HPDE6-E6E7 (cell line): ENCODE data around the gene TMEM167B.

Source experiments
- DNase-seq: peaks from one replicate; pipeline ENCODE4 v3.0.0; 2011; ENCODE audit warnings: missing footprints; ENCODE audit errors: extremely low spot score

The TMEM167B gene

GRCh38 chr1:109083501-109083900, 7.1 kb upstream of the TMEM167B start:
- no peak for DNase-seq

DNA sequence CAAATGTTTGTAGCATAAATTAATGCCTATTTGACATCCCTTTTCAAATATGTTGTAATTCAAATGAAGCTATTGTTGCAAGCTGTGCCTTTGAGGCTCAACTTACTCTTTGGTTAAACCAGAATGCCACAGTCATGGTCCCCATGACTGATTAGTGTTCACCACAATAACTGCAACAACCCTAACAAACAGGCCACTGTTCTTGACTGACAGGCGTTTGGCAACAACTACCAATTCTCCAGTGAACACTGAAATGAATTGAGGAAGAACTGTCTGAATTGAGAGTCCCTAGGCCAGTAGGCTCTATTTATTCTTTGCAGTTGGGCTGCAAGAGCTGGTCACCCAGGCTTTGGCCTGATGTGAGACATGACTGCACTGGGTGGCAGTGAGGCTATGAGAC, 6.6 kb upstream of the TMEM167B start:
- no peak for DNase-seq

DNA sequence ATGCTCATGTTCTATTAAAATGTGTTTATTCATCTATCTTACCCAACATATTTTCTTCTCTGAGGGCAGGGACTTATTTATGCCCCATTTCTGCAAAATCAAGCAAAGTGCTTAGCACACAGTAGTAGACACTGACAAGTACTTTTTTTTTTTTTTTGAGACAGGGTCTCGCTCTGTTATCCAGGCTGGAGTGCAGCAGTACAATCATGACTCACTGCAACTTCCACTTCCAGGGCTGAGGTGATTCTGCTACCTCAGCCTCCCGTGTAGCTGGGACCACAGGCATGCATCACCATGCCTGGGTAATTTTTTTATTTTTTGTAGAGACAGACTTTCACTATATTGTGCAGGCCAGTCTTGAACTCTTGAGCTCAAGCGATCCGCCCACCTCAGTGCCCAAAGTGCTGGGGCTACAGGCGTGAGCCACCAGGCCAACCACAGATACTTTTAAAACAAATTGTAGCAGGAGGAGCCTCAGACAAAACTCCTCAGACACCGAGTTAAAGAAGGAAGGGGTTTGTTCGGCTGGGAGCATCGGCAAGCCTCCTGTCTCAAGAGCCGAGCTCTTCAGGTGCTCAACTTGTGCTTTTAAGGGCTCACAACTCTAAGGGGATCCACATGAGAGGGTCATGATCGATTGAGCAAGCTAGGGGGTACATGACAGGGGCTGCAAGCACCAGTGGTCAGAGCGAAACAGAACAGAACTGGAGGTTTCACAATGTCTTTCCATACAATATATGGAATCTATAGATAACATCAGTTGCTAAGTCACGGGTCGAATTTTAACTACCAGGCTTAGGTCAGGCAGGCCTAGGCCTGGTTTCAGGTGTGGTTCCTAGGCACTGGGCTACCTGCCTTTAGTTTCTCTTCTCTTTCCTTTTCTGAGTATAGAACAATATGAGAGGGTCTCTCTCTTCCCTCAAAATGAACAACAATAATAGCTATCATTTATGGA, 5.7 kb upstream of the TMEM167B start:
- no peak for DNase-seq

DNA sequence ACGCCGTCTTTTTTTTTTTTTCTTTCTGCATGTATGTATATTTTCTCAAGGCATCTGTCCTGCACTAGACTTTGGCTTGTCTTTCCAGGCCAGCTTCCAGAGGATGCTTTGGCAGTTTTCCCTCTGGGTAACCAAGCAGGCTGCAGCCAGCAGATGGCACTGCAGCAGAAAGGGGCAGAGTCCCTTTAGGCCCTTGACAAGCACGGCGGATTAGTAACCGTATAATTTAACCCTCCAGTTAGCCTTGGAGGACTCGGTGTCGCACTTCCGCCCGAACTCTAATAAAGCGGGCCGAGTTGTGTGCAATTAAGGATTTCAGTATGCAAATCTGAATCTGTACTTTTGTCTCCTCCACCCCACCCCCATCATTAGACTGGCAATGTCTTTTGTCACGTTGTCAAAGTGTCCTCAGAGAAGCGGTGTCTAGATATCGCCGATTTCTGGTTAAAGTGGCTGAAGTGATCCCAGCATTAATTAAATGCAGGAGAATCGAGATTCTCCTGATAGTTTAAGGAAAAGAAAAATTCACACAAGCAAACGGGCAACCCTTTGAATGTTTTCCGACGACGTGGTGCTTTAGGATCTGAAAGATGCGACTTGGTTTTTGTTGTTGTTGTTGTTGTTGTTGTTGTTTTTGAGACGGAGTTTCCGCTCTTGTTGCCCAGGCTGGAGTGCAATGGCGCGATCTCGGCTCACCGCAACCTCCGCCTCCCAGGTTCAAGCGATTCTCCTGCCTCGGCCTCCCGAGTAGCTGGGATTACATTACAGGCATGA, 1.1 kb upstream of the TMEM167B start:
- no peak for DNase-seq

- DNase-seq, result peak; percentile 51
These were observed 694 bp downstream of the TMEM167B start for GRCh38 chr1:109091078-109091838.

GRCh38 chr1:109091839-109092193, 1.3 kb downstream of the TMEM167B start:
- no peak for DNase-seq

DNA sequence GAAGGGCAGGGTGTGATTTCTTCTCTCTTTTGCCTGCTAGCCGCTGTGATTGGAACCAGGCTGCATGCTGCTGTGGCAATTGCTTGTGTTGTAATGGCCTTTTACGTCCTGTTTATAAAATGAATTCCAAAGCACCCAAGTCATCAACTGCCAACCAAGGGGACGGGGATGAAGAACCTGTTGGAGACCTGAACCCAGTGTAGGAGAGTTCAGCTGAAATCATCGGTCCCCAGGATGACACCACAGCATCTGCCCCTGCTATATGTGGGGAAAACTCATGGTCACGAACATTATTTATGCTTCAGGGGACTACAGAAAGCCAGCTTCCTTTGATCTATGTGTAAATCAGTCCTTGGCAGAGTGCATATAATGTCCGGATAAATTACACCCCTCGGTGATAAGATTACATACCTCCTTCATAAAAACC, 3.8 kb downstream of the TMEM167B start:
- DNase-seq, result no peak

DNA sequence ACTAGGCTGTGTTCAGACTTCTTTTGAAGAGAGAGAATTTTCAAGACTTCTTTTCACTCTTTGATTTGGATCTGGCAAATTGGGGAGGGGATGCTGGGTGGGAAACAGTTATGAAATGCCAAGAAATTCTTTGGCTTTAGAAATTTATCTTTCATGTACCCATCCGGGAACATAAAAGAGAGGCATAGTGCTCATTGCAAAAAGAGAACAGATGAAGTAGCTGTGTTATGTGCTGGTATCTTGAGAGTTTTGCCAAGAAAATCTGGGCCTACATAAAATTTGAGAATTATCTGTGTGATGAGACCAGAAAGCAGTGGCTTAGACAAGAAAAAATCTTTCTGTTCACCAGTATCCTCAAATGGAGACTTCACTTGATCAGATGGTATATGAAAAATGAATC, 4.3 kb downstream of the TMEM167B start:
- no peak for DNase-seq

DNA sequence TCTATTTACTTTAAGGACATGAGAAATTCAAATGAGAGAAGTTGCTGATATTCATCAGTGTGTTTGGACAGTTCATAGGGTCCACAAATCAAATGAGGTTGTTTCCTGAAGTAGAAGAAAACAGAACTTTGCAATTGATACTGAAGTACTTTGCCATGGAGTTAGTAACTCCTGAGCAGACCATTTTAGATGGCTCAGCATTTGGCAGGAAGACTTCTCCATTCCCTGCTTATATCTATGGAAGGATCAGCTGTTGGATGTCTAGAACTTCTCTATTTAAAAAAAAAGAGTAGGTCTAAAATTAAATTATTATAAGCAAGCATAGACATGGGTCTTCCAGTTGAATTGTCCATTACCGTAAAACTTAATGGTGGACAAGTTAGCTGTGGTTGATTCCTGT, 5.1 kb downstream of the TMEM167B start:
- no peak for DNase-seq

GRCh38 chr1:109096120-109096519, 5.6 kb downstream of the TMEM167B start:
- no peak for DNase-seq

DNA sequence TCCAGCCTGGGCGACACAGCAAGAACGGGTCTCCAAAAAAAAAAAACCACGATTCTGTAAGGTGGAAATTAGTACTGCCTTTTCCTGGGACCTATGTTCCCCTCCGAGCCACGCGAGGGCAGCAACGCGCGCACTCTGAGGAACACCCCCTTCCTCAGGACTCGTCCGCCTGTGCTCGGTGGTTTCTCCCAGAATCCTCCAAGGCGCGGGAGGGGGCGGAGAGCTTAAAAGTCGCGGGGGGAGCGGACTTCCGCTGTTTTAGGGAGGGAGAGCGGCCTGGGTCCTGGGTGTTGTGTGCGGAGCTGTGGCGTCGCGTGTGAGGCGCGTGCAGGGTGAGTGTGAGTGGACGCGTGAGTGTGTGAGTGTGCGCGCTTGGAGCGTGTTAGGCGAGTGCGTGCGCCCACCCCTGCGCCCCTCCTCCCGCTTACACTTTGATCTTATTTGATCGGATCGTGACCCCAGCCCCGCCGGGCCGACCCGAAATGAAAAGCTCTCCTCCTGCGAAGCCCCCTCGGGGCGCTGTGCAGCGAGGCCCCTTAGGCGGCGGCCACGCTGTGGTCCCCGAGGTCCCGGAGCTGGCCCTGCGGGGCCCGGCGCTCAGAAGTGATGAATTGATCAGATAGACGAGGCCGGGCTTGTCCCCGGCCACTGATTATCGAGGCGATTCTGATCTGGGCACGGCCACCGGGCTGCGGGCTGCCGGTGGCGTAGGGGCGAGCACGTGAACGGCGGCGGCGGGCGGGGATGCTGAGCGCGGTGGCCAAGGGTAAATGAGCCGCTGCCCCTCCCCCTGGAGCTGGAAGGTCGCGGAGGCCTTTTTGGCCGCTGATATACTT, 9.6 kb downstream of the TMEM167B start:
- peak; percentile 94 for DNase-seq

DNA sequence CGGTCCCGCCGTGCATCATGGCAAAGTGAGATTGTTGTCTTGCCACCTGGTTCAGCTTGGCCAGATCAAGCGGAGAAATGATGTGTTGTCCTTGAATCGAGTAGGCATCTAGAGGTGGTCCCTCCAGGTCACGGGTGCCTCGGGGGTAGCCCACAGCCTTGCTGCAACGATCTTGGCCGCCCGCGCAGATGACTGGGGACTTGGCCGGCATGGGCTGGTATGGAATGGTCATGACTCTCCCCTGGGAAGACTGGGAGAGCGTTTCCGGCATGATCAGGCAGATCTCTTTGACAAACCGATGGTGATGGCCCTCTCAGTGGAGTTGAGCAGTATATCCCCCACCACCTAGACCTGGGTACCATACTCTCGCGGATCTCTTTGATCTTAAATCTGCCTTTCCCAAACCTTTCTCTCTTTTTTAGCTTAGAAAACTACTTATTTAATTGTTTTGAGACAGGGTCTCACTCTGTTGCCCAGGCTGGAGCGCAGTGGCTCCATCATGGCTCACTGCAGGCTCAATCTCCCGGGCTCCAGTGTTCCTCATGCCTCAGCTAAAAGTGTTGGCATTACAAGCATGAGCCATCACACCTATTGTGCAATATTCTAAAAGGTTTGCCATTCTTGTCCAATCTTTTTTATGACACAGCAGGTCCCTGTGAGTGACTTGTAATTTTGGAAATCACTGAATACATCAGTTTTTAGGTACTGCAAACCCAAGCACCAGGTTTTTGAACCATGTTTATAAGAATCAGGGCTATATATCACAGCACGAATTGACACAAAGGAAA, 14.0 kb downstream of the TMEM167B start:
- DNase-seq, result no peak

- no peak for DNase-seq
These were observed 15.3 kb downstream of the TMEM167B start for GRCh38 chr1:109105881-109106280.

- DNase-seq, result no peak
These were observed 17.2 kb downstream of the TMEM167B start for GRCh38 chr1:109107785-109108184.

DNA sequence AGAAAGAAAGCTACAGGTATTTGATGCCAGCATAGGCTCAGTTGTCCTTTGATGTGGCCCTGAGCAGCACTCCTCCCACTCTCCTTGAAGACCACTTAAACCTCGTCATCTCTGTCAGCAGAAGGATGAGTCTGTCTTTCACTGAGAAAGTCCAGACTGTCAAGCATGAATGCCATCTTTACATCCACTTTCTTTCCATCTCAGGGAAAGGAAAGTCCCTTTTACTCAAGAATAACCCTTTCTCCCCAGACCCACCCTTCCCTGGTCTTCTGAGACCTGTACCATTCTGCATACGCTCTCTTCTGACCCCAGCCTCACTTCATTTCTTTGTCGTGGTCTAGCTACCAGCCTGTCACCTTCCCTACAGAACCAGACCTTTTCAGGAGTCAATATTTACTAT, 19.3 kb downstream of the TMEM167B start:
- no peak for DNase-seq

- DNase-seq, result no peak
These were observed 21.0 kb downstream of the TMEM167B start for GRCh38 chr1:109111386-109112055.

GRCh38 chr1:109112056-109112651, 21.6 kb downstream of the TMEM167B start:
- DNase-seq, result no peak

GRCh38 chr1:109112652-109113285, 22.2 kb downstream of the TMEM167B start:
- DNase-seq, result peak; percentile 76
